Fibroblast of skin of right biceps (primary cell): ENCODE data around the gene ABCC4.
A peak's percentile ranks its signal among the peaks of the same experiment; 100 is the strongest.

Source experiments
- DNase-seq: peaks from one replicate; pipeline ENCODE4 v3.0.0-alpha.2; 2013

ABCC4 gene

GRCh38 chr13:95035311-95036109 is 265.7 kb downstream of the ABCC4 start:
- no peak for DNase-seq

DNA sequence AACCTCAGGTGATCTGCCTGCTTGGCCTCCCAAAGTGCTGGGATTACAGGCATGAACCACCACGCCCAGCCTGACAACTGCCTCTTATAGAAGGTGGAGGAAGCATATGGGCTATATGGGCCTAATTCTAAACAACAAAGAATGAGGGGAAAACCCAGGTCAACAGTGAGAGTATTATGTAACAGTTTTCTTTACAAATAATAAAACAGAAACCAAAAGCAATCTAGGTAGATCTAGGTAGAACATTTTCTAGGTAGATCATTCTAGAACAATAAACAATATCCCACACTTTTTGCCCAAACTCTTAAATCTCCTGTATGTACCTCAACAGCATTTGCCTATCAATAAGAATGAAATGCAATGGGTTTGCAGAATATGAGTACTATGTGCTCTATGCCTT is 267.4 kb downstream of the ABCC4 start:
- no peak for DNase-seq

DNA sequence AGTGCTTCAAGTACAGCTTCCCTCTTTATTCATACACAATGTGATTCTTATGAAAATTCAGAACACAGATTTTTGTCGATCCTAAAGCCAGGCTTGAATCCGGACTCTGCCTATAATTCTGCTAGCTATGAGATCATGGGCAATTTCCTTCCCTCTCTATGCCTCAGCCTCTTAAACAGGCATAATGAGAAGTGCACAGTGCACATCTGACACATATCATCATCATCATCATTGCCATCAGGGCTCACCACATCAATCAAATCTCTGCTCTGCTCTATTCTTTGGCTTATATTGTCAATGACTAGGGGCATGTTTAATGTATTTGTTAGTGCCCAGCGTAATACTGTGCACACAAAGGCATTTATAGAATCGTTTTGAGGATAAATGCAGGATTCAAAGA is 269.1 kb downstream of the ABCC4 start:
- DNase-seq, result no peak

- DNase-seq, result no peak
These were observed 270.4 kb downstream of the ABCC4 start for GRCh38 chr13:95030821-95031343.

DNA sequence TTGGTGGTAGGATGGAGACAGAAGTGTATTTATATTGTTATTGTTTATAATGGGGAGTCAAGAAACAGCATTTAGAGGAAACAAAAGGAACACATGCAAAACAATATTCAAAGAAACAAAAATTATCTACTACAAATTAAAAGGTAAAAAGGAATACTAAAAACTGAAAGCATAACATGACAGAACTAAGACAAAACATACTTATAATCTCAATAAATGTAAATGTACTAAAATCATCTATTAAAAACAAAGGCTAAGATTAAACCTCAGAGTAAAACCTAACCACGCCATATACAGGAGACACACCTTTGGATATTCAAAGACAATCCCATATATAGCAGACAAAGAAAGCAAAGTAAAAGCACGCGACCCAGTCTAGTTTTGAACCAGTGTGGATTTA is 273.6 kb downstream of the ABCC4 start:
- no peak for DNase-seq

- DNase-seq, result no peak
These were observed 276.1 kb downstream of the ABCC4 start for GRCh38 chr13:95025116-95025515.

- no peak for DNase-seq
These were observed 277.8 kb downstream of the ABCC4 start for GRCh38 chr13:95023405-95023804.

DNA sequence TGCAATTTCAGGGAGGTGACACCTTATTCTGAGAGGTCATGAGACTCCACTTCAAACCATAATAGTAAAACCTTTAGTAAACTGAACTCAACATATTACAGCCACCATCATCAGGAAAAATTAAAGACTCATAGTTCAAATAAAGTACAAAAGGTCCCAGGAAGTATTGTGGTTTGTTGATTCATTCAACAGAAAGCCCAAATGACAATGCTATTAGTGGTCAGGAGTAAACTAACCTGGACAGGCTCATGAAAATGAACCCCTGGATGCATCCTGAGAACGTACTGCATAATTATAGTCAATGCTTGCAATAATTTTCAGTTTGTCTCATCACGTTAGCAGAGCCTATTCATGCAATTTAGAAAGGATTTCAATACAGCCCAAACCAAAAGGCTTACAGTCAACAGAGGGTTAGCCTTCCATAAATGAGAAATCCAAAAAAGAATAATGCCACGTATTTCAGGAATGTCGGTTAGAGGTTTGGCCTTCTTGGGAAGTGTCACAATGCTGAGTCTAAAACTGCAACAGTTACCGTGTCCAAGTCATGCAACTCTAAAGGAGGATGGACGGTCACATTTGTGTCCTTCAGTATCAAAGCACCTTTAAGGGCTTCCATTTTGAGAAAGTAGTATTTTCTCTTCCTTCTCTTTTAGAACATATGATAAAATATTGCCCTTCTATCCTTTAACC is 280.8 kb downstream of the ABCC4 start:
- DNase-seq, result no peak

DNA sequence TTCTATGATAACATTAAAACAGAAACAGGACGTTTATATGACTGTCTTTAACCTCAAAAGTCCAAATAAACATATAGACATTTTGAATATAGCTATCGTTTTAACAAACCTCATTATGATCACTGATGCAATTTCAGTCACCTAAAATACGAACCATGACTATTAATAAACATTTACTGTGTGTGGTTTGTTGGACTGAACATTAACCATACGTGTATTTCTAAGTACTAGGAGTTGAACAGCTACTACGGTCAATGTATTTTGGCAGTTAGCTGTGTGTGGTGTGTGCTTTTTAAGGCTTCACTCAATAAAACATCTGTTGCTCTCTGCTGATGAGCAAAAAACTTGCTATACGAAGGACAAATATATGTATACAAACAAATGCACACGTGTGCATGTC is 281.4 kb downstream of the ABCC4 start:
- DNase-seq, result no peak

GRCh38 chr13:95007322-95007721 is 293.9 kb downstream of the ABCC4 start:
- no peak for DNase-seq

GRCh38 chr13:95005300-95005699 is 296.0 kb downstream of the ABCC4 start:
- DNase-seq, result no peak

GRCh38 chr13:95003019-95003813 is 298.0 kb downstream of the ABCC4 start:
- DNase-seq, result no peak

DNA sequence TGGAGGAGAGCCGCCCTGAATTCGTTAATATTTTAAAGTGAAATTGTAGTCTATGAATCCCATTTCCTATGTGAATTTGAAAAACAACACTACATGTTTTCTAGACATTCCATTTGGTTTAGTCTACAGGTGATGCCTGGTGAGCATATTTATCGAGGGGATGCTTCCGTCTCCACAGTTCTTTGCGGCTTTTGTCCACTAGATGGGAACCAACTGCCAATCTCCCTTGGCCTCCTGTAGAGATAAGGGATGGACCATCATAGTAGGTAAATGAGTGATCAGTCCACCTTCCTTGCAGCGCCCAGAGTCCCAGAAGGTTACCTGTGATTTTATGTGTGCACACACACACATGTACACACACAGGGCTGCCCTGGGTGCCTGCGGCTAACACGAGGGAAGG is 299.1 kb downstream of the ABCC4 start:
- DNase-seq, result no peak

DNA sequence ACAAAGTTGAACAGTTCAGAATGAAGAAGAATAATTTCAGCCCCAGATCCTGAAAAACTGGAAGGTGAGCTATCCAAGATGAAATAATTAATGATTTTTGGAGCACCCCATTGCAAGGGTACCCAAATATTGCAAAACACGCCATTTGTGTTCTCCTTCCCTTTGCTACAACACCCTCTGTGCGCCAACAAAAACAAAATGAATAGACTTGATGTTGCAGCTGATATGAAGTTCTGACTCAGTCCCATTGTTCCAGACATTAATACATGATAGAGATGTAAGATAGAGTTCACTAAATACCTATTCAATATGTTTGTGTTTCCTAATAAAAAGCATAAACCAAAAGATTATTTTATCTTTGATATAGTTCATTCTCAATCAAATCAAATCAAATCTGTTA is 301.4 kb downstream of the ABCC4 start:
- no peak for DNase-seq

- no peak for DNase-seq
These were observed 304.1 kb downstream of the ABCC4 start for GRCh38 chr13:94997126-94997525.

GRCh38 chr13:94996445-94996844 is 304.8 kb downstream of the ABCC4 start:
- DNase-seq, result no peak

DNA sequence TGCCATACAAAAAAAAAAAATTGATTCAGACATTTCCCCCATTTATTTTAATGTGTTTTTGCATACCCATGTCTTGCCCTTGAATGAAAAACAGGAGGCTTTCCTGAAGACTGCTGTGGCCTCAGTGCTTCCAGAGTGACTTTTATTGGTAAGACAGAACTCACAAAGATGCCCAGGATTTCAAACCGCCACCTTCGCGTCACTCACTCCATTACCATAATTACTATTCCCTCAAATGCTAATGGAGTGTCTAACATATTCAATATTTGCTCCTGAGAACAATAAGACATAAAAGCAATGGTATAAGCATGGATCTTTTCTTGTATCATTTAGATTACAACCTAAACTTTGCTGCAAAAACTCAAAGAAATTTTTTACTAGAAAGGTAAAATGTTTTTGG is 306.7 kb downstream of the ABCC4 start:
- DNase-seq, result no peak

- DNase-seq, result peak; percentile 30
These were observed 307.6 kb downstream of the ABCC4 start for GRCh38 chr13:94993616-94994015.

DNA sequence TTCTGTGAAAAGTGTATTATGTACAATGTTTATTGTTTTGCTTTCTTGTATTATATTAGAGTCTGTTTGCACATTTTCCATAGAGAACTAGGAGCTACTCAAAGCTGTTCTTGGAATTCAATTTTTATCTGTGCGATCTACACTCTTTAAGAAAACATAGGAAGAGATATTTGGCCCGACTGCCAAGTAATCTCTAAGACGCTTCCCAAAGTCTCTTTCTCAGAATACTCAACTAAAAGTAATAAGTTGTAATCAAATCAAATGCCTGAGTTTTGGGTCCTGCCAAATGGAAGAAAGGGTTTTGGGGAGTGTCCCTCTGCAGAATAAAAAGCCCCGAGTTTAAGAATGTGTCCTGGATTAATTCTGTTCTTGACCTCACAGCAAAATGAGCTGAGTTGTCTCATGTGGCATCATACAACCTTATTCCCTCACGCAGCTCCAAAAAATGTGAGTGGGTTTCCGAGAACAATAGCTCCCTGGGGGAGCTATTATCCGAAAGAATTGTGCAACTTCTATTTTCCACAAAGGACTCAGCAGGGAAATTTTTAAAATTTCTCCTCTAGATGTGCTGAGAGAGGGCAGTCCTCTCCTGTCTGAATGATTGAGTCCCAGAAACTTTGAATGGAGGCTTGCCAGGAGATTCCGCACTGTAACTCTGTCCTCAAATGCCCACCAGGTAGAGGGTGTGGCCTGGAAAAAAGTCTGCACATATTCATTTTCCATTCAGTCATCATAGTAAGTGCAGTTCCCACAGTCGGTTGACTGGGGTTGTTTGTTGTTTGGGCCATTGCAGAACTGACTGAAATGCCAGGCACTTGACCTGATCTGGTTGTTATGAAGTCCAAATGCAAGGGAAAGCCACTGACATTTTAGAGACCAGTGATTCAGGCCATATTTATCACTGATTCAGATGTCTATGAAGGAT is 309.0 kb downstream of the ABCC4 start:
- no peak for DNase-seq

DNA sequence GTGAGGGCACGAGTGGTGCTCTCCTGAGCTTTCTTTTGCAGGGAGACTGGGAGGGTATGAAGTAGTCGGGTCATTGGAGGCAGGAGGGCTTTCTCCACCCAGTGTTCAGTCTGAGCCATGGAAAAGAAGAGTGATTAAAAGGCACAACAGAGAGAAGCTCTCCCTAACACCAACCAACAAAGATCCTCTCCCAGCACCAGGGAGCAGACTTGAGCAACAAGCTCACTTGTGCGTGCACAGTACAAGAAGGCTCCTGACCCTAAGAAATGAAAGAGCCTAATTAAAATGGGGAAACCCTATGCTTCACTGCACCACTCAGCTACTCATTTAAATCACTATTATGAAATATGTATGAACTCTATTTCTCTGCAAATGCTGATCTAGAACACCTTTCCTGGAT is 312.6 kb downstream of the ABCC4 start:
- DNase-seq, result no peak

- no peak for DNase-seq
These were observed 313.4 kb downstream of the ABCC4 start for GRCh38 chr13:94987869-94988268.

GRCh38 chr13:94987081-94987480 is 314.2 kb downstream of the ABCC4 start:
- DNase-seq, result no peak
